Gastrocnemius medialis (tissue), 4 donors: ENCODE results near the gene XPO4. TPM values are rescaled to one million over a fixed set of nuclear protein-coding genes. Genes with fewer than 3 reads are reported as not detected.
"Not testable (repeated sequence)": the region's sequence is repeated elsewhere in the genome, so short reads cannot be mapped to it uniquely, and the experiment has no call there.

Source experiments
- ATAC-seq, 2 donors: fragments of 150-250 bp; one replicate each; pipeline ENCODE4 v1.9.1; 2016
- DNase-seq, 2 donors: peaks; one replicate each; pipeline ENCODE4 v3.0.0-alpha.2; 2019
- H3K27ac ChIP-seq, 4 donors: fragments of 200-600 bp; sonication (generic); 1 replicate in 1 of 4; 2 replicates in 3 of 4; pipeline ENCODE4 v1.5.1; 2016 to 2018; ENCODE audit warnings: mild to moderate bottlenecking in 2 of 4, moderate library complexity in 1 of 4
- H3K27me3 ChIP-seq, 3 donors: fragments of 200-600 bp; sonication (generic) in 2 of 3; 1 replicate in 1 of 3; 2 replicates in 2 of 3; pipeline versions ENCODE4 v1.5.1 to v1.6.0; 2016 to 2019; ENCODE audit warnings: mild to moderate bottlenecking in 1 of 3, moderate library complexity in 1 of 3
- H3K36me3 ChIP-seq, 2 donors: fragments of 200-600 bp; sonication (generic) in 1 of 2; one replicate each; pipeline ENCODE4 v1.5.1; 2017 to 2018
- H3K4me1 ChIP-seq, 2 donors: fragments of 200-600 bp; sonication (generic) in 1 of 2; one replicate each; pipeline ENCODE4 v1.5.1; 2016 to 2017; ENCODE audit warnings: mild to moderate bottlenecking in 2 of 2
- H3K4me3 ChIP-seq, 4 donors: fragments of 200-600 bp; sonication (generic) in 3 of 4; 1 replicate in 1 of 4; 2 replicates in 3 of 4; pipeline ENCODE4 v1.5.1; 2016 to 2019; ENCODE audit warnings: mild to moderate bottlenecking in 2 of 4
- H3K9me3 ChIP-seq, 3 donors: fragments of 200-600 bp; sonication (generic) in 2 of 3; 1 replicate in 1 of 3; 2 replicates in 2 of 3; pipeline ENCODE4 v1.5.1; 2016 to 2019
- CTCF ChIP-seq, 5 experiments: fragments of 450-650 bp in 3 of 5; fragments of 200-600 bp in 2 of 5; sonication (generic) in 2 of 5; IDR thresholded peaks in 4 of 5; conservative IDR thresholded peaks in 1 of 5; 1 replicate in 4 of 5; 2 replicates in 1 of 5; pipeline ENCODE4 v1.5.1; 2016 to 2019; ENCODE audit warnings: antibody characterized with exemption in 5 of 5, mild to moderate bottlenecking in 3 of 5, moderate library complexity in 3 of 5
- POLR2A ChIP-seq, 2 donors: fragments of 450-650 bp; IDR thresholded peaks; one replicate each; pipeline ENCODE4 v1.6.1; 2017; ENCODE audit warnings: antibody characterized with exemption in 2 of 2, mild to moderate bottlenecking in 2 of 2, moderate library complexity in 2 of 2
- in situ Hi-C, 4 donors: fragments of 200-750 bp; cut with MboI; loops; one replicate each; pipeline versions ENCODE4 v1.15.0 to v1.8.0; 2017; ENCODE audit warnings: low sequenced_read_pairs in 4 of 4
- intact Hi-C: fragments of 100-400 bp; cut with DNase I; formaldehyde crosslinking; loops from one replicate; pipeline ENCODE4 v1.15.1; 2023; ENCODE audit warnings: low total_unique reads
- total RNA-seq, 4 donors: library from RNA; depleted of rRNA; stranded (reverse); fragments of >200 nt; gene quantifications; one replicate each; pipeline versions ENCODE4 v1.1.0 to v1.2.3, GENCODE V29; 2016

Gene XPO4
- total RNA-seq, 4 donors from 2014 or later, result 10.0 to 18.7 (median 14.7) TPM

- H3K4me3 ChIP-seq, result no peak overlapping the region
- no peaks in the 10 kb centered on the region for H3K9me3 ChIP-seq
- no peak for DNase-seq
- H3K4me1 ChIP-seq, result peaks cover 10 to 15% of the 10 kb centered on the region in 2 donors
- no peak for TF ChIP-seq POLR2A (IDR thresholded peaks at IDR 0.05)
- TF ChIP-seq CTCF (IDR thresholded peaks at IDR 0.05 in 4 of 5, conservative IDR thresholded peaks at IDR 0.05 in 1 of 5), result no peak
- intact Hi-C loops, result no loop called here
- no peaks in the 10 kb centered on the region for H3K27me3 ChIP-seq
- H3K36me3 ChIP-seq, result no peaks in the 10 kb centered on the region
- in situ Hi-C loops, result no loop called here
- H3K27ac ChIP-seq, result no peak overlapping the region
- no peak for ATAC-seq
These were observed 8.3 kb downstream of the XPO4 start for GRCh38 chr13:20894245-20894644.

- DNase-seq (no peak), ATAC-seq (no peak)
- Histone ChIP-seq H3K27ac (no peak overlapping the region), H3K9me3 (no peaks in the 10 kb centered on the region), H3K27me3 (no peaks in the 10 kb centered on the region), H3K4me3 (no peak overlapping the region), H3K36me3 (no peaks in the 10 kb centered on the region), H3K4me1 (peaks cover 9 to 11% of the 10 kb centered on the region in 2 donors)
- in situ Hi-C loops, result no loop called here
- TF ChIP-seq CTCF (IDR thresholded peaks at IDR 0.05 in 4 of 5, conservative IDR thresholded peaks at IDR 0.05 in 1 of 5), result no peak
- no peak for TF ChIP-seq POLR2A (IDR thresholded peaks at IDR 0.05)
- intact Hi-C loops, result no loop called here
These were observed 10.8 kb downstream of the XPO4 start for GRCh38 chr13:20891768-20892167.

GRCh38 chr13:20891034-20891433 is 11.5 kb downstream of the XPO4 start:
- intact Hi-C loops, result no loop called here
- Histone ChIP-seq H3K4me1 (peaks cover 6 to 9% of the 10 kb centered on the region in 2 donors), H3K27ac (no peak overlapping the region), H3K9me3 (no peaks in the 10 kb centered on the region), H3K27me3 (no peaks in the 10 kb centered on the region), H3K4me3 (no peak overlapping the region), H3K36me3 (no peaks in the 10 kb centered on the region)
- ATAC-seq, result no peak
- TF ChIP-seq POLR2A (IDR thresholded peaks at IDR 0.05), result no peak
- no peak for TF ChIP-seq CTCF (IDR thresholded peaks at IDR 0.05 in 4 of 5, conservative IDR thresholded peaks at IDR 0.05 in 1 of 5)
- in situ Hi-C loops, result no loop called here
- DNase-seq, result no peak

GRCh38 chr13:20890540-20890939 is 12.0 kb downstream of the XPO4 start:
- ATAC-seq, DNase-seq, in situ Hi-C loops, H3K4me3 ChIP-seq, intact Hi-C loops, H3K4me1 ChIP-seq, H3K36me3 ChIP-seq, H3K9me3 ChIP-seq, H3K27me3 ChIP-seq, H3K27ac ChIP-seq: not testable (repeated sequence)

GRCh38 chr13:20882206-20882605 is 20.3 kb downstream of the XPO4 start:
- Histone ChIP-seq H3K4me1 (peaks cover 32 to 40% of the 10 kb centered on the region in 2 donors), H3K27ac (peak overlapping the region; percentile 48 to 80 (median 59)), H3K27me3 (no peaks in the 10 kb centered on the region), H3K9me3 (no peaks in the 10 kb centered on the region), H3K4me3 (no peak overlapping the region), H3K36me3 (no peaks in the 10 kb centered on the region)
- ATAC-seq, result peak; percentile 54 to 96
- intact Hi-C loops (no loop called here), in situ Hi-C loops (no loop called here)
- TF ChIP-seq POLR2A (IDR thresholded peaks at IDR 0.05) (no peak), CTCF (IDR thresholded peaks at IDR 0.05 in 4 of 5, conservative IDR thresholded peaks at IDR 0.05 in 1 of 5) (no peak)
- peak in 1 of 2 donors; percentile 66 for DNase-seq
